Pons (tissue), 1 donor: Measurements from ENCODE around the gene TPO.

ENCODE experiments used
- DNase-seq: peaks from one replicate; pipeline ENCODE4 v3.0.0-alpha.2; 2016; ENCODE audit warnings: low spot score

TPO gene

GRCh38 chr2:1450915-1451314, 37.7 kb downstream of the TPO start:
- DNase-seq: no peak

- no peak for DNase-seq
Measured at GRCh38 chr2:1451422-1451821, 38.2 kb downstream of the TPO start.

- no peak for DNase-seq
Measured at GRCh38 chr2:1453561-1453960, 40.3 kb downstream of the TPO start.

GRCh38 chr2:1454346-1454745, 41.1 kb downstream of the TPO start:
- DNase-seq: no peak

GRCh38 chr2:1455466-1455865, 42.2 kb downstream of the TPO start:
- no peak for DNase-seq

- DNase-seq: no peak
Measured at GRCh38 chr2:1458432-1458831, 45.2 kb downstream of the TPO start.

GRCh38 chr2:1459727-1460126, 46.5 kb downstream of the TPO start:
- no peak for DNase-seq

GRCh38 chr2:1460851-1461418, 47.7 kb downstream of the TPO start:
- no peak for DNase-seq

- no peak for DNase-seq
Measured at GRCh38 chr2:1461507-1462390, 48.5 kb downstream of the TPO start.

GRCh38 chr2:1462994-1463393, 49.7 kb downstream of the TPO start:
- DNase-seq: no peak

- DNase-seq: no peak
Measured at GRCh38 chr2:1472350-1472749, 59.1 kb downstream of the TPO start.

GRCh38 chr2:1476617-1477195, 63.4 kb downstream of the TPO start:
- DNase-seq: no peak

- no peak for DNase-seq
Measured at GRCh38 chr2:1477196-1478040, 64.2 kb downstream of the TPO start.

GRCh38 chr2:1478311-1479305, 65.3 kb downstream of the TPO start:
- no peak for DNase-seq

- DNase-seq: no peak
Measured at GRCh38 chr2:1479346-1479745, 66.1 kb downstream of the TPO start.

GRCh38 chr2:1480671-1481076, 67.4 kb downstream of the TPO start:
- DNase-seq: no peak

GRCh38 chr2:1481406-1482252, 68.4 kb downstream of the TPO start:
- no peak for DNase-seq

- no peak for DNase-seq
Measured at GRCh38 chr2:1482253-1482675, 69.0 kb downstream of the TPO start.

- DNase-seq: no peak
Measured at GRCh38 chr2:1482981-1483380, 69.7 kb downstream of the TPO start.

- no peak for DNase-seq
Measured at GRCh38 chr2:1483551-1483950, 70.3 kb downstream of the TPO start.
